Pancreas (tissue), 10 donors: ENCODE results near the gene CTCF. TPM values are rescaled to one million over a fixed set of nuclear protein-coding genes. Genes with fewer than 3 reads are reported as not detected.

Experiments
- ATAC-seq, 4 donors: fragments of 200-7000 bp; cut with Tn5 transposase; one replicate each; pipeline versions ENCODE4 v1.8.0 to v1.9.1; 2020; ENCODE audit warnings: mild to moderate bottlenecking in 4 of 4, moderate library complexity in 4 of 4
- DNase-seq, 6 donors: peaks; one replicate each; pipeline ENCODE4 v3.0.0-alpha.2; 2020
- FAIRE-seq: peaks from 2 replicates; lab custom pipeline; 2012; peaks lifted over from hg19 to GRCh38; lab: Jason Lieb, UNC
- H3K27ac ChIP-seq, 4 donors: fragments of 200-600 bp; sonication (generic); 1 replicate in 3 of 4; 2 replicates in 1 of 4; pipeline versions ENCODE4 v1.5.0 to v1.8.0; 2020
- H3K27me3 ChIP-seq, 4 donors: fragments of 200-600 bp; one replicate each; pipeline ENCODE4 v1.8.0; 2021
- H3K36me3 ChIP-seq, 3 donors: fragments of 200-600 bp; sonication (generic) in 1 of 3; one replicate each; pipeline versions ENCODE4 v1.5.0 to v1.8.0; 2020 to 2021
- H3K4me1 ChIP-seq, 3 donors: fragments of 200-600 bp; one replicate each; pipeline ENCODE4 v1.8.0; 2021
- H3K4me3 ChIP-seq, 4 donors: fragments of 200-600 bp; sonication (generic) in 2 of 4; one replicate each; pipeline versions ENCODE4 v1.5.0 to v1.8.0; 2020 to 2021
- H3K9me3 ChIP-seq, 4 donors: fragments of 200-600 bp; one replicate each; pipeline ENCODE4 v1.8.0; 2021
- WGBS, 2 donors: extraction: QIAGEN DNeasy Blood & Tissue Kit; methylation state at CpG; one replicate each; pipeline ENCODE4 v1.1.7; 2013; 5-methylcytosine and 5-hydroxymethylcytosine counted together
- intact Hi-C, 3 donors: fragments of 100-400 bp; cut with DNase I; formaldehyde crosslinking; loops; one replicate each; pipeline versions ENCODE4 v1.11.1 to v1.14.2; 2022
- polyA plus RNA-seq, 2 donors: library from polyadenylated mRNA; stranded (reverse); fragments of 200-250 nt; gene quantifications; one replicate each; pipeline ENCODE4 v1.2.3, GENCODE V29; 2013
- total RNA-seq, 6 donors: library from RNA; stranded (reverse); fragmentation: NEBNext Ultra II Directional in 4 of 6; extraction: Animal tissue kit (Norgen Biotek cat#: 25700) in 4 of 6; gene quantifications; one replicate each; pipeline versions ENCODE4 v1.2.1 to v1.2.4, GENCODE V29; 2021 to 2023
- TF ChIP-seq, protein P1 (sequence below), 4 donors: fragments of 200-600 bp; sonication (generic) in 3 of 4; IDR thresholded peaks; one replicate each; pipeline versions ENCODE4 v1.5.0 to v1.8.0; 2021; ENCODE audit warnings: antibody characterized with exemption in 4 of 4
- donor health status: healthy with polysubstance abuse.
- donor health status: DM: no; HTN: no; CAD: no; lungs with moderate emphysema.
- donor health status: DM: no; HTN: no; CAD: no.
- donor health status: control.
- donor health status: control.
- donor health status: Bipolar disorder and iron deficiency.
- donor health status: DM: yes; HTN: yes; CAD: no.
- donor health status: DM: no; HTN: no; CAD: no.
- donor health status: DM: no; HTN: no; CAD: no.
- donor health status: DM: yes; HTN: yes; CAD: no.

CTCF gene
- total and polyA plus RNA-seq, 8 donors, result 13.3 to 25.2 (median 17.0) TPM

DNA sequence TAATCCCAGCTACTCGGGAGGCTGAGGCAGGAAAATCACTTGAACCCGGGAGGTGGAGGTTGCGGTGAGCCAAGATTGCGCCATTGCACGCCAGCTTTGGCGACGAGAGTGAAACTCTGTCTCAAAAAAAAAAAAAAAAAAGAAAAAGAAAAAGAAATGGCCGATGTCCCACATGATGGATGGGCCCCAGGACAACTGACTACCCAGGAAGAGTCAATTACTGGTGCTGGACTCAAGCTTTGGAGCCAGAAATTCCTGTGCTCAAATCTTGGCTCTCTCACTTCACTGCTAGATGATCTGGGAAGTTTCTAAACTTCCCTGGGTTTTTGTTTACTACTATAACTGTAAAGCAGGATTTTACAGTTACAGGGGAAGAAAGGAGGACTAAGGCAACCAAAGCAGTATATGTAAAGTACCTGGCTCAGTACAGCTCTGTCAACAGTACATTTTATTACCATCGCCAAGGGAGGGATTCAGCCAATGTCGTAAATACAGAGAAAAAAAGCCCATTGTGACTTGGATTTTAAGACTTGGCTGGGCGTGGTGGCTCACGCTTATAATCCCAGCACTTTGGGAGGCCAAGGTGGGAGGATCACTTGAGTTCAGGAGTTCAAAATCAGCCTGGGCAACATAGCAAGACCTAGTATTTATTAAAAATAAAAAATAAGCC lies 116.2 kb downstream of the CTCF start:
- 89 to 91% methylated on average over 12 of the region's 12 CpGs for WGBS, 2 donors
- no peaks in the 10 kb centered on the region for H3K9me3 ChIP-seq
- H3K4me3 ChIP-seq, result no peak overlapping the region
- TF ChIP-seq, protein P1, sequence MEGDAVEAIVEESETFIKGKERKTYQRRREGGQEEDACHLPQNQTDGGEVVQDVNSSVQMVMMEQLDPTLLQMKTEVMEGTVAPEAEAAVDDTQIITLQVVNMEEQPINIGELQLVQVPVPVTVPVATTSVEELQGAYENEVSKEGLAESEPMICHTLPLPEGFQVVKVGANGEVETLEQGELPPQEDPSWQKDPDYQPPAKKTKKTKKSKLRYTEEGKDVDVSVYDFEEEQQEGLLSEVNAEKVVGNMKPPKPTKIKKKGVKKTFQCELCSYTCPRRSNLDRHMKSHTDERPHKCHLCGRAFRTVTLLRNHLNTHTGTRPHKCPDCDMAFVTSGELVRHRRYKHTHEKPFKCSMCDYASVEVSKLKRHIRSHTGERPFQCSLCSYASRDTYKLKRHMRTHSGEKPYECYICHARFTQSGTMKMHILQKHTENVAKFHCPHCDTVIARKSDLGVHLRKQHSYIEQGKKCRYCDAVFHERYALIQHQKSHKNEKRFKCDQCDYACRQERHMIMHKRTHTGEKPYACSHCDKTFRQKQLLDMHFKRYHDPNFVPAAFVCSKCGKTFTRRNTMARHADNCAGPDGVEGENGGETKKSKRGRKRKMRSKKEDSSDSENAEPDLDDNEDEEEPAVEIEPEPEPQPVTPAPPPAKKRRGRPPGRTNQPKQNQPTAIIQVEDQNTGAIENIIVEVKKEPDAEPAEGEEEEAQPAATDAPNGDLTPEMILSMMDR (IDR thresholded peaks at IDR 0.05), result no peak
- FAIRE-seq (no peak), DNase-seq (no peak), ATAC-seq (no peak)
- peaks cover 1 to 9% (median 5%) of the 10 kb centered on the region in 3 donors for H3K4me1 ChIP-seq
- no peaks in the 10 kb centered on the region for H3K36me3 ChIP-seq
- H3K27ac ChIP-seq, result no peak overlapping the region
- intact Hi-C loops, result loop anchor here in 1 of 3 donors (10.0 kb wide), 1 partner anchor 246 kb away; no protein-coding TSS in a partner anchor
- no peaks in the 10 kb centered on the region for H3K27me3 ChIP-seq

DNA sequence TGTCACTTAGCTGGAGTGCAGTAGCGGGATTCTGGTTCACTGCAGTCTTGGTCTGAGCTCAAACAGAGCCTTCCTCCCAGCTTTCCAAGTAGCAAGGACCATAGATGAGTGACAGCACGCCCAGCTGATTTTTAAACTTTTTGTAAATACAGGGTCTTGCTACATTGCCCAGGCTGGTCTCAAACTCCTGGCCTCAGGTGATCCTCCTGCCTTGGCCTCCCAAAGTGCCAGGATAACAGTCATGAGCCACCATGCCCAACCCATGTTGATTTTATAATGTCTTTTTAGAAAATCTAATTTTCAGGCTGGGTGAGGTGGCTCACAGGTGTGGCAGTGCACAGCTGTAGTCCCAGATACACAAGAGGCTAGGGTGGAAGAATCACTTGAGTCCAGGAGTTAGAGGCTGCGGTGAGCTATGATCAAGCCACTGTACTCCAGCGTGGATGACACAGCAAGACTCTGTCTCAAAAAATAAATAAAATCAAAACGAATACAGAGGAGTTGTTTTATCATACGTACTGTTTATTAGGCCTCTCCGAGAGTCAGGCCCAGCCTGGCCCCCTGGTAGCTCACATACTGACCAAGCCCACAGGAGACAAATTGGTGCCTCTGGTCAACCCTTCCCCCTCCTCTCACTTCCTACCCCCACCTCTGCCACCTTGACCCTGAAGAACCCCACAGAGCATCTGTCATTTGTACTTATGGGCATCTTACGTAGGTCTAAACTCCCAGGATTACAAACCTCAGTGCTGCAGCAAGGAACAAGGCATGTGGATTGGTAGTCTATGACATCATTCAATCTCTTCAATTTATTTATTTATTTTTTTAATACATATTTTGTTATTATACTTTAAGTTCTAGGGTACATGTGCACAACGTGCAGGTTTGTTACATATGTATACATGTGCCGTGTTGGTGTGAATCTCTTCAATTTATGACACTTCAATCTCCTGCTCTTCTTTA lies 117.9 kb downstream of the CTCF start:
- H3K9me3 ChIP-seq, result no peaks in the 10 kb centered on the region
- TF ChIP-seq, protein P1 (IDR thresholded peaks at IDR 0.05), result no peak
- H3K4me1 ChIP-seq, result no peaks in the 10 kb centered on the region
- no peak for FAIRE-seq
- H3K27me3 ChIP-seq, result no peaks in the 10 kb centered on the region
- no peaks in the 10 kb centered on the region for H3K36me3 ChIP-seq
- intact Hi-C loops, result loop anchor here in 1 of 3 donors (10.0 kb wide), 1 partner anchor 245 kb away; no protein-coding TSS in a partner anchor
- no peak for ATAC-seq
- H3K4me3 ChIP-seq, result no peak overlapping the region
- WGBS, 2 donors, result 83 to 87% methylated on average over 10 of the region's 10 CpGs
- H3K27ac ChIP-seq, result no peak overlapping the region
- no peak for DNase-seq

DNA sequence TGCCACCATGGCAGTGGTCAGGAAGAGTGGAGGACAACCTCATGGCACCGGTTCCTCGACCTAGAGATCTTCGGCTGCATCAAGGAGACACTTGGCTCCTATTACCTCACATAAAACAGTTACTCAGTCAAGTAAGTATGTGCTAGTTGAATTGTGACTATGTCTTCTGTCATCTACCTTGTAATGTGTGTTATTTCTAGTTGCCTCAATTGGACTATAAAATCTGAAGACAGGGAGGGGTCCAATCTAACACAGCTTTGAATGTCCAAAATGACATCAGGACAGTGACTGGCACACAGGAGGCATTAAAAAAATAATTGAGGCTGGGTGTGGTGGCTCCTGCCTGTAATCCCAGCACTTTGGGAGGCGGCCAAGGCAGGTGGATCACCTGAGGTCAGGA lies 121.4 kb downstream of the CTCF start:
- no peaks in the 10 kb centered on the region for H3K9me3 ChIP-seq
- TF ChIP-seq, protein P1 (IDR thresholded peaks at IDR 0.05), result no peak
- no peak for DNase-seq
- no peak overlapping the region for H3K27ac ChIP-seq
- H3K4me1 ChIP-seq, result no peaks in the 10 kb centered on the region
- 96% methylated on average over 4 of the region's 4 CpGs for WGBS, 2 donors
- intact Hi-C loops, result no loop called here
- FAIRE-seq, result no peak
- H3K36me3 ChIP-seq, result no peaks in the 10 kb centered on the region
- ATAC-seq, result no peak
- no peaks in the 10 kb centered on the region for H3K27me3 ChIP-seq
- H3K4me3 ChIP-seq, result no peak overlapping the region

DNA sequence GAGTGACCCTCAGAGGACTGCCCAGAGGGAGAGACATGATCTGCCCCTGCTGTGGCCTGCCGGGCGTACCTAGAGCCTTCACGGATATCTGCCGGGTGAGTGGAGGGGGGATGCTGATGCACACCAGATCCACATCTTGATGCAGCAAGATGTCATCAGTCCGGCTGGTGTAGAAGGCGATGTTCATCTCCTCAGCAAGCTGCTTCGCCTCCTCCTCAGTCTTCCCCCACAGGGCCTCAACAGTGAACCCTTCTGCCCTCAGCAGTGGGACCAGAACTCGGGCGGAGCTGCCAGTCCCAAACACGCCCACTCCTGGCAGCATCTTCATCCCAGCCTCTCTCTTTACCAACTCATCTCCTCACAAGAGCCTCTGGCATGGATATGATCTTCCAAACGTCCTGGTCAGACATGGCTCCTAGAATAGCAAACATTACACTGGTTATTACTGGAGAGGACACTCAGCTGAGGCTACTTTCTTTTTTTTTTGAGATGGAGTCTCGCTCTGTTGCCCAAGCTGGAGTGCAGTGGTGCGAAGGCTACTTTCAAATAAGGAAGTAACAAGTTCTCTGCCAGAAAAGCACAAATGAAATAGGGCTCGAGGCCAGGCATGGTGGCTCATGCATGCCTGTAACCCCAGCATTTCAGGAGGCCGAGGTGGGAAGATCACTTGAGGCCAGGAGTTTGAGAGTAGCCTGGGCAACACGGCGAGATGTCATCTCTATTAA lies 123.2 kb downstream of the CTCF start:
- DNase-seq (no peak), ATAC-seq (no peak), FAIRE-seq (no peak)
- 87 to 90% methylated on average over 17 of the region's 17 CpGs for WGBS, 2 donors
- intact Hi-C loops, result no loop called here
- H3K36me3 ChIP-seq, result no peaks in the 10 kb centered on the region
- TF ChIP-seq, protein P1 (IDR thresholded peaks at IDR 0.05), result no peak
- H3K9me3 ChIP-seq, result no peaks in the 10 kb centered on the region
- H3K27ac ChIP-seq, result no peak overlapping the region
- H3K4me3 ChIP-seq, result no peak overlapping the region
- H3K27me3 ChIP-seq, result no peaks in the 10 kb centered on the region
- H3K4me1 ChIP-seq, result no peaks in the 10 kb centered on the region

Other genes starting within 250 kb of the CTCF start
- under 1 TPM in 4 of 6 donors, not detected in 2; 0.09 to 0.56 (median 0.36) TPM for gene KCTD19, start 235.8 kb upstream of the CTCF start, total RNA-seq
- under 1 TPM; 0.42 to 0.70 TPM for gene KCTD19, start 235.8 kb upstream of the CTCF start, polyA plus RNA-seq
- gene LRRC36, start 235.7 kb upstream of the CTCF start, total RNA-seq, result 1 to 10 TPM; 1.3 to 2.7 (median 2.1) TPM
- 10 to 100 TPM in 1 of 2 donors, 1 to 10 TPM in 1; 4.2 to 16.4 TPM for gene LRRC36, start 235.7 kb upstream of the CTCF start, polyA plus RNA-seq
- gene TPPP3, start 169.0 kb upstream of the CTCF start, total RNA-seq, result 10 to 100 TPM in 2 of 6 donors, 1 to 10 TPM in 4; 4.5 to 30.3 (median 7.1) TPM
- gene TPPP3, start 169.0 kb upstream of the CTCF start, polyA plus RNA-seq, result 10 to 100 TPM; 30.1 to 76.2 TPM
- 10 to 100 TPM in 2 of 6 donors, 1 to 10 TPM in 4; 8.1 to 11.3 (median 9.7) TPM for gene ZDHHC1, start 146.0 kb upstream of the CTCF start, total RNA-seq
- gene ZDHHC1, start 146.0 kb upstream of the CTCF start, polyA plus RNA-seq, result 10 to 100 TPM; 11.2 to 15.2 TPM
- 1 to 10 TPM; 1.4 to 6.8 (median 5.0) TPM for gene HSD11B2, start 131.4 kb upstream of the CTCF start, total RNA-seq
- 10 to 100 TPM in 1 of 2 donors, 1 to 10 TPM in 1; 7.7 to 11.3 TPM for gene HSD11B2, start 131.4 kb upstream of the CTCF start, polyA plus RNA-seq
- 10 to 100 TPM; 22.8 to 47.7 (median 32.3) TPM for gene ATP6V0D1, start 81.4 kb upstream of the CTCF start, total RNA-seq
- gene ATP6V0D1, start 81.4 kb upstream of the CTCF start, polyA plus RNA-seq, result 10 to 100 TPM; 17.4 to 54.0 TPM
- gene AGRP, start 79.0 kb upstream of the CTCF start, total RNA-seq, result not detected
- under 1 TPM in 1 of 2 donors, not detected in 1; 0.23 TPM for gene AGRP, start 79.0 kb upstream of the CTCF start, polyA plus RNA-seq
- gene RIPOR1, start 33.7 kb upstream of the CTCF start, total RNA-seq, result 10 to 100 TPM; 31.8 to 53.8 (median 34.0) TPM
- 10 to 100 TPM; 43.3 to 49.1 TPM for gene RIPOR1, start 33.7 kb upstream of the CTCF start, polyA plus RNA-seq
- 1 to 10 TPM in 5 of 6 donors, under 1 TPM in 1; 0.75 to 2.3 (median 1.3) TPM for gene CARMIL2, start 82.6 kb downstream of the CTCF start, total RNA-seq
- gene CARMIL2, start 82.6 kb downstream of the CTCF start, polyA plus RNA-seq, result 1 to 10 TPM; 2.5 to 4.3 TPM
- 10 to 100 TPM in 2 of 6 donors, 1 to 10 TPM in 4; 6.6 to 10.8 (median 9.7) TPM for gene ACD, start 97.7 kb downstream of the CTCF start, total RNA-seq
- 10 to 100 TPM; 16.9 to 29.0 TPM for gene ACD, start 97.7 kb downstream of the CTCF start, polyA plus RNA-seq
- 10 to 100 TPM in 4 of 6 donors, 1 to 10 TPM in 2; 8.6 to 18.2 (median 15.7) TPM for gene PARD6A, start 98.4 kb downstream of the CTCF start, total RNA-seq
- 10 to 100 TPM; 11.6 to 14.3 TPM for gene PARD6A, start 98.4 kb downstream of the CTCF start, polyA plus RNA-seq
- gene ENKD1, start 104.2 kb downstream of the CTCF start, total RNA-seq, result 10 to 100 TPM; 24.3 to 60.1 (median 44.2) TPM
- 100 to 1,000 TPM; 150 to 171 TPM for gene ENKD1, start 104.2 kb downstream of the CTCF start, polyA plus RNA-seq
- gene C16orf86, start 104.3 kb downstream of the CTCF start, total RNA-seq, result 1 to 10 TPM; 1.4 to 4.1 (median 2.4) TPM
- gene C16orf86, start 104.3 kb downstream of the CTCF start, polyA plus RNA-seq, result 1 to 10 TPM; 5.7 to 7.6 TPM
- gene GFOD2, start 156.8 kb downstream of the CTCF start, total RNA-seq, result 10 to 100 TPM in 2 of 6 donors, 1 to 10 TPM in 4; 6.4 to 12.9 (median 8.8) TPM
- 10 to 100 TPM; 10.0 to 17.2 TPM for gene GFOD2, start 156.8 kb downstream of the CTCF start, polyA plus RNA-seq
- gene RANBP10, start 244.0 kb downstream of the CTCF start, total RNA-seq, result 10 to 100 TPM in 4 of 6 donors, 1 to 10 TPM in 2; 8.7 to 15.4 (median 11.3) TPM
- gene RANBP10, start 244.0 kb downstream of the CTCF start, polyA plus RNA-seq, result 10 to 100 TPM; 11.4 to 11.8 TPM
- gene TSNAXIP1, start 244.4 kb downstream of the CTCF start, total RNA-seq, result 1 to 10 TPM in 2 of 6 donors, under 1 TPM in 4; 0.25 to 1.5 (median 0.96) TPM
- 10 to 100 TPM in 1 of 2 donors, 1 to 10 TPM in 1; 5.8 to 11.1 TPM for gene TSNAXIP1, start 244.4 kb downstream of the CTCF start, polyA plus RNA-seq